ENCODE measurements around the gene YPEL2. TPM values are rescaled to one million over a fixed set of nuclear protein-coding genes. Genes with fewer than 3 reads are reported as not detected.

YPEL2 gene
- total RNA-seq, 1 donor from 2014 or later = 41.1 TPM

GRCh38 chr17:59383893-59384292 lies 52.4 kb downstream of the YPEL2 start:
- no peak overlapping the region for H3K9ac ChIP-seq (ENCODE audit: low read length)
- no peaks in the 10 kb centered on the region for H3K27me3 ChIP-seq (ENCODE audit: insufficient read depth, low read length)
- H3K4me3 ChIP-seq (ENCODE audit: insufficient read depth, low read depth, low read length) = no peak overlapping the region
- Mint-ChIP-seq H3K4me3 (ENCODE audit: unreplicated experiment) (no peak overlapping the region), H3K36me3 (ENCODE audit: low read depth, unreplicated experiment) (peaks cover 16% of the 10 kb centered on the region), H3K4me1 (ENCODE audit: low read depth, unreplicated experiment) (peaks cover 34% of the 10 kb centered on the region), H3K9me3 (ENCODE audit: unreplicated experiment) (peaks cover 3% of the 10 kb centered on the region), H3K27me3 (ENCODE audit: low read depth, unreplicated experiment) (no peaks in the 10 kb centered on the region), H3K27ac (ENCODE audit: unreplicated experiment) (no peak overlapping the region)
- TF ChIP-seq EZH2 (IDR thresholded peaks at IDR 0.05; ENCODE audit: insufficient read depth, low read length) = no peak
- no peak for TF ChIP-seq CTCF (IDR thresholded peaks at IDR 0.05; ENCODE audit: insufficient read depth, low read depth, low read length)
- no peak overlapping the region for H2AFZ ChIP-seq (ENCODE audit: low read depth, low read length)
- no peaks in the 10 kb centered on the region for H4K20me1 ChIP-seq (ENCODE audit: insufficient read depth, low read length)
- no peaks in the 10 kb centered on the region for H3K79me2 ChIP-seq (ENCODE audit: insufficient read depth, low read length)
- H3K9me3 ChIP-seq (ENCODE audit: insufficient read depth, low read depth, low read length) = no peaks in the 10 kb centered on the region
- no peak overlapping the region for H3K27ac ChIP-seq (ENCODE audit: low read depth, low read length)
- FAIRE-seq (no peak), DNase-seq (ENCODE audit: low read depth) (no peak)
- H3K36me3 ChIP-seq (ENCODE audit: insufficient read depth, low read length) = no peaks in the 10 kb centered on the region
- no peak overlapping the region for H3K4me2 ChIP-seq (ENCODE audit: low read length)
- no peaks in the 10 kb centered on the region for H3K4me1 ChIP-seq (ENCODE audit: insufficient read depth, low read length)

DNA sequence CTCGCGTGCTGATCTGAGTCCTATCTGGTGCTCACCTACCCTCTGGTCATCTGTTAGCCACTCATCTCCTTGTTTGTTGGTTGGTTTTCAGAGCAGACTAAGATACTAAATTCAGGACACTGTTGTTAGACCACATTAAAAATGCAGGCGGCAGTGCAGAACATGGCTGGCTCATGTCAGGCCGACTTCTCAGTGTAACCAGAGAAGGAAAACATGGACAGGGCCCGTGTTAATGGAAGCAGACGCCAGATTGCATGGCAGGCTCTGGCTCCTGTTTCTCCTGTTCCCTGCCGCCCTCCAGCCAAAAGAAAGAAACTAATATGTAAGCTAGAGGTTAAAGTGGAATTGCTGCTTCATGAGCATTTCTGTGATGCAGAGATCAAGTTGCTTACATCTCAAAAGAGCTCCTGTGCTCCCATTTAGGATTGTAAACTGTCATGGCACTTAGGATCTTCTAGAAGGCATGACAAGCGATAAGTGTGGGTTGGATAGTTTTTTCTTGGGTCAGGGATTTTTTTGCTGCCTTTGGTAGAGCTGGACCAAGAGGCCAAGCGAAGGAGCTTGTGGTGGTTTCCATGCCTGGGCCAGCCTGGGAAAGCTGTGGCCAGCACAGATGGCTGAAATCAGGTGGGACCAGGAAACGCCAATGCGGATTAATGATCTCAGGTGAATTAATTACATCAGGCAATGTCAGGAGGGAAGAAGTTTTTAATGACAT lies 56.1 kb downstream of the YPEL2 start:
- H3K27ac ChIP-seq (ENCODE audit: low read depth, low read length) = no peak overlapping the region
- H3K36me3 ChIP-seq (ENCODE audit: insufficient read depth, low read length) = no peaks in the 10 kb centered on the region
- no peaks in the 10 kb centered on the region for H3K4me1 ChIP-seq (ENCODE audit: insufficient read depth, low read length)
- no peaks in the 10 kb centered on the region for H3K27me3 ChIP-seq (ENCODE audit: insufficient read depth, low read length)
- no peak overlapping the region for H2AFZ ChIP-seq (ENCODE audit: low read depth, low read length)
- no peak overlapping the region for H3K27ac Mint-ChIP-seq (ENCODE audit: unreplicated experiment)
- H3K27me3 Mint-ChIP-seq (ENCODE audit: low read depth, unreplicated experiment) = no peaks in the 10 kb centered on the region
- no peak overlapping the region for H3K4me2 ChIP-seq (ENCODE audit: low read length)
- TF ChIP-seq EZH2 (IDR thresholded peaks at IDR 0.05; ENCODE audit: insufficient read depth, low read length) (no peak), CTCF (IDR thresholded peaks at IDR 0.05; ENCODE audit: insufficient read depth, low read depth, low read length) (no peak)
- H3K79me2 ChIP-seq (ENCODE audit: insufficient read depth, low read length) = no peaks in the 10 kb centered on the region
- H3K4me1 Mint-ChIP-seq (ENCODE audit: low read depth, unreplicated experiment) = peaks cover 26% of the 10 kb centered on the region
- H3K36me3 Mint-ChIP-seq (ENCODE audit: low read depth, unreplicated experiment) = peaks cover 30% of the 10 kb centered on the region
- no peaks in the 10 kb centered on the region for H3K9me3 ChIP-seq (ENCODE audit: insufficient read depth, low read depth, low read length)
- H3K4me3 Mint-ChIP-seq (ENCODE audit: unreplicated experiment) = no peak overlapping the region
- DNase-seq (ENCODE audit: low read depth) (no peak), FAIRE-seq (no peak)
- peaks cover 3% of the 10 kb centered on the region for H3K9me3 Mint-ChIP-seq (ENCODE audit: unreplicated experiment)
- no peak overlapping the region for H3K4me3 ChIP-seq (ENCODE audit: insufficient read depth, low read depth, low read length)
- H4K20me1 ChIP-seq (ENCODE audit: insufficient read depth, low read length) = no peaks in the 10 kb centered on the region
- no peak overlapping the region for H3K9ac ChIP-seq (ENCODE audit: low read length)

DNA sequence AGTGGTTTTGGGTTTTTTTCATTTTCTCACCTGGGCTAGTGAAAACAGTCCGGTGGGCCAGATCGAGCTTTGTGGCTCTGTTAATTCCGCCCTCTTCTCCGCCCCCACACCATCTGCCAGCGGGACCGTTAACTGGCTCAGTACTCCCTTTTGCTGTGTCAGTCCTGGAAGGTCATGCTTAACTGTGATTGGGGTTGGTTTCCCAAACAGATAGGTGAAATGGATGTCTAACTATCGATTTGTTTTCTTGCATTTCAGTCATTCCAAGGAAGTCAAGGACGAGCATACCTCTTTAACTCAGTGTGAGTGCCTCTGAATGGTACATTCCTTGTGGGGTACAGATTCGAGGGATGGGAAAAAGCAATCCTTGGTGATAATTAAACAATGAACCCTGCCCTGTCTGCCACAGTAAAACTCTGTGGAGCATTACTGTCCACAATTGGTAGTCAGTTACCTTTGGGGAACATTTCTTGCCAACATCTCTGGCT lies 56.7 kb downstream of the YPEL2 start:
- no peak for DNase-seq (ENCODE audit: low read depth)
- Mint-ChIP-seq H3K27me3 (ENCODE audit: low read depth, unreplicated experiment) (no peaks in the 10 kb centered on the region), H3K4me3 (ENCODE audit: unreplicated experiment) (no peak overlapping the region), H3K27ac (ENCODE audit: unreplicated experiment) (no peak overlapping the region), H3K36me3 (ENCODE audit: low read depth, unreplicated experiment) (peaks cover 35% of the 10 kb centered on the region), H3K4me1 (ENCODE audit: low read depth, unreplicated experiment) (peaks cover 26% of the 10 kb centered on the region), H3K9me3 (ENCODE audit: unreplicated experiment) (peaks cover 3% of the 10 kb centered on the region)
- TF ChIP-seq CTCF (IDR thresholded peaks at IDR 0.05; ENCODE audit: insufficient read depth, low read depth, low read length) (no peak), EZH2 (IDR thresholded peaks at IDR 0.05; ENCODE audit: insufficient read depth, low read length) (no peak)
- no peak overlapping the region for H2AFZ ChIP-seq (ENCODE audit: low read depth, low read length)
- no peaks in the 10 kb centered on the region for H3K4me1 ChIP-seq (ENCODE audit: insufficient read depth, low read length)
- H4K20me1 ChIP-seq (ENCODE audit: insufficient read depth, low read length) = no peaks in the 10 kb centered on the region
- H3K27me3 ChIP-seq (ENCODE audit: insufficient read depth, low read length) = no peaks in the 10 kb centered on the region
- H3K36me3 ChIP-seq (ENCODE audit: insufficient read depth, low read length) = no peaks in the 10 kb centered on the region
- H3K9ac ChIP-seq (ENCODE audit: low read length) = no peak overlapping the region
- no peak overlapping the region for H3K4me2 ChIP-seq (ENCODE audit: low read length)
- FAIRE-seq = no peak
- H3K79me2 ChIP-seq (ENCODE audit: insufficient read depth, low read length) = no peaks in the 10 kb centered on the region
- no peak overlapping the region for H3K4me3 ChIP-seq (ENCODE audit: insufficient read depth, low read depth, low read length)
- H3K9me3 ChIP-seq (ENCODE audit: insufficient read depth, low read depth, low read length) = no peaks in the 10 kb centered on the region
- no peak overlapping the region for H3K27ac ChIP-seq (ENCODE audit: low read depth, low read length)

Data from astrocyte (in vitro differentiated cells and primary cell).